K562 (cell line): ENCODE data around the gene PDCD6IP. TPM values are rescaled to one million over a fixed set of nuclear protein-coding genes. Genes with fewer than 3 reads are reported as not detected.

Source experiments
- BACH1 ChIP-seq: fragments of 200-800 bp; sonication (Bioruptor generic); IDR thresholded peaks from 2 replicates; pipeline ENCODE4 v1.6.1; 2016; ENCODE audit warnings: missing genetic modification characterization, missing compliant biosample characterization
- DIDO1 ChIP-seq: fragments of 450-650 bp; IDR thresholded peaks from 2 replicates; pipeline ENCODE4 v1.6.1; 2016; ENCODE audit warnings: low read depth, missing biosample characterization, missing genetic modification characterization
- GATAD2A ChIP-seq: fragments of 450-650 bp; IDR thresholded peaks from 2 replicates; pipeline ENCODE4 v1.6.1; 2017
- GTF2E2 ChIP-seq: fragments of 200-800 bp; sonication (Bioruptor generic); IDR thresholded peaks from 2 replicates; pipeline ENCODE4 v1.6.1; 2016; ENCODE audit warnings: missing genetic modification characterization, missing compliant biosample characterization
- HMG20A ChIP-seq: fragments of 450-650 bp; formaldehyde crosslinking; conservative IDR thresholded peaks from 2 replicates; pipeline ENCODE4 v1.4.0; 2020; ENCODE audit warnings: mild to moderate bottlenecking, mixed read lengths
- MLLT1 ChIP-seq, 2 experiments: fragments of 450-650 bp; IDR thresholded peaks; 2 replicates each; pipeline ENCODE4 v1.6.1; 2016
- NUFIP1 ChIP-seq: fragments of 450-650 bp; IDR thresholded peaks from 2 replicates; pipeline ENCODE4 v1.6.1; 2018; ENCODE audit not compliant: partially characterized antibody
- POLR2B ChIP-seq: fragments of 450-650 bp; IDR thresholded peaks from 2 replicates; pipeline ENCODE4 v1.6.1; 2018; ENCODE audit warnings: low read depth; ENCODE audit not compliant: partially characterized antibody
- TGIF2 ChIP-seq: sonication (generic); formaldehyde crosslinking; IDR thresholded peaks from 2 replicates; pipeline ENCODE4 v1.8.1; 2022; ENCODE audit warnings: mild to moderate bottlenecking, missing genetic modification reagents, moderate library complexity
- THRA ChIP-seq: fragments of 450-650 bp; IDR thresholded peaks from 2 replicates; pipeline ENCODE4 v1.6.1; 2017; ENCODE audit warnings: mild to moderate bottlenecking, moderate library complexity
- ZNF133 ChIP-seq: fragments of 250-450 bp; sonication (Bioruptor Pico); IDR thresholded peaks from 2 replicates; pipeline ENCODE4 v1.4.0; 2020; ENCODE audit warnings: mild to moderate bottlenecking
- polyA plus RNA-seq, 8 experiments: library from polyadenylated mRNA; depleted of rRNA in 4 of 8; stranded (reverse) in 5 of 8; unstranded in 3 of 8; fragments of >200 nt; fragmentation: Nextera tagmentation in 2 of 8; fragmentation: Illumina TruSeq in 1 of 8; extraction: Ambion mirVana in 2 of 8; extraction: Trizol in 1 of 8; gene quantifications; 2 replicates each; pipeline versions ENCODE4 v1.2.1 to v1.2.3, GENCODE V29; 2011 to 2014; ENCODE audit warnings: inconsistent platforms in 1 of 8, missing spikeins in 1 of 8
- total RNA-seq, 7 experiments: library from RNA; depleted of rRNA in 6 of 7; stranded (reverse); fragments of >200 nt in 6 of 7; fragmentation: Illumina TruSeq in 2 of 7; extraction: Trizol in 2 of 7; gene quantifications; 2 replicates each; pipeline versions ENCODE4 v1.2.1 to v1.2.3, GENCODE V29; 2011 to 2021; ENCODE audit warnings: low replicate concordance in 1 of 7
- TF ChIP-seq, protein P1 (sequence below): fragments of 450-650 bp; IDR thresholded peaks from 2 replicates; pipeline ENCODE4 v1.6.1; 2016; ENCODE audit warnings: mild to moderate bottlenecking, moderate library complexity
- TF ChIP-seq, protein P2 (sequence below): sonication (generic); formaldehyde crosslinking; IDR thresholded peaks from 2 replicates; pipeline ENCODE4 v1.8.0; 2022; ENCODE audit warnings: mild to moderate bottlenecking, missing genetic modification reagents

The PDCD6IP gene
- total and polyA plus RNA-seq, 9 of the 15 experiments (the other 6 are each of a cell fraction or from before 2014, with no cell fraction given) = 40.2 to 302 (median 122) TPM

GRCh38 chr3:33798418-33799201, at the start of gene PDCD6IP (continued):
- TF ChIP-seq, protein P1, sequence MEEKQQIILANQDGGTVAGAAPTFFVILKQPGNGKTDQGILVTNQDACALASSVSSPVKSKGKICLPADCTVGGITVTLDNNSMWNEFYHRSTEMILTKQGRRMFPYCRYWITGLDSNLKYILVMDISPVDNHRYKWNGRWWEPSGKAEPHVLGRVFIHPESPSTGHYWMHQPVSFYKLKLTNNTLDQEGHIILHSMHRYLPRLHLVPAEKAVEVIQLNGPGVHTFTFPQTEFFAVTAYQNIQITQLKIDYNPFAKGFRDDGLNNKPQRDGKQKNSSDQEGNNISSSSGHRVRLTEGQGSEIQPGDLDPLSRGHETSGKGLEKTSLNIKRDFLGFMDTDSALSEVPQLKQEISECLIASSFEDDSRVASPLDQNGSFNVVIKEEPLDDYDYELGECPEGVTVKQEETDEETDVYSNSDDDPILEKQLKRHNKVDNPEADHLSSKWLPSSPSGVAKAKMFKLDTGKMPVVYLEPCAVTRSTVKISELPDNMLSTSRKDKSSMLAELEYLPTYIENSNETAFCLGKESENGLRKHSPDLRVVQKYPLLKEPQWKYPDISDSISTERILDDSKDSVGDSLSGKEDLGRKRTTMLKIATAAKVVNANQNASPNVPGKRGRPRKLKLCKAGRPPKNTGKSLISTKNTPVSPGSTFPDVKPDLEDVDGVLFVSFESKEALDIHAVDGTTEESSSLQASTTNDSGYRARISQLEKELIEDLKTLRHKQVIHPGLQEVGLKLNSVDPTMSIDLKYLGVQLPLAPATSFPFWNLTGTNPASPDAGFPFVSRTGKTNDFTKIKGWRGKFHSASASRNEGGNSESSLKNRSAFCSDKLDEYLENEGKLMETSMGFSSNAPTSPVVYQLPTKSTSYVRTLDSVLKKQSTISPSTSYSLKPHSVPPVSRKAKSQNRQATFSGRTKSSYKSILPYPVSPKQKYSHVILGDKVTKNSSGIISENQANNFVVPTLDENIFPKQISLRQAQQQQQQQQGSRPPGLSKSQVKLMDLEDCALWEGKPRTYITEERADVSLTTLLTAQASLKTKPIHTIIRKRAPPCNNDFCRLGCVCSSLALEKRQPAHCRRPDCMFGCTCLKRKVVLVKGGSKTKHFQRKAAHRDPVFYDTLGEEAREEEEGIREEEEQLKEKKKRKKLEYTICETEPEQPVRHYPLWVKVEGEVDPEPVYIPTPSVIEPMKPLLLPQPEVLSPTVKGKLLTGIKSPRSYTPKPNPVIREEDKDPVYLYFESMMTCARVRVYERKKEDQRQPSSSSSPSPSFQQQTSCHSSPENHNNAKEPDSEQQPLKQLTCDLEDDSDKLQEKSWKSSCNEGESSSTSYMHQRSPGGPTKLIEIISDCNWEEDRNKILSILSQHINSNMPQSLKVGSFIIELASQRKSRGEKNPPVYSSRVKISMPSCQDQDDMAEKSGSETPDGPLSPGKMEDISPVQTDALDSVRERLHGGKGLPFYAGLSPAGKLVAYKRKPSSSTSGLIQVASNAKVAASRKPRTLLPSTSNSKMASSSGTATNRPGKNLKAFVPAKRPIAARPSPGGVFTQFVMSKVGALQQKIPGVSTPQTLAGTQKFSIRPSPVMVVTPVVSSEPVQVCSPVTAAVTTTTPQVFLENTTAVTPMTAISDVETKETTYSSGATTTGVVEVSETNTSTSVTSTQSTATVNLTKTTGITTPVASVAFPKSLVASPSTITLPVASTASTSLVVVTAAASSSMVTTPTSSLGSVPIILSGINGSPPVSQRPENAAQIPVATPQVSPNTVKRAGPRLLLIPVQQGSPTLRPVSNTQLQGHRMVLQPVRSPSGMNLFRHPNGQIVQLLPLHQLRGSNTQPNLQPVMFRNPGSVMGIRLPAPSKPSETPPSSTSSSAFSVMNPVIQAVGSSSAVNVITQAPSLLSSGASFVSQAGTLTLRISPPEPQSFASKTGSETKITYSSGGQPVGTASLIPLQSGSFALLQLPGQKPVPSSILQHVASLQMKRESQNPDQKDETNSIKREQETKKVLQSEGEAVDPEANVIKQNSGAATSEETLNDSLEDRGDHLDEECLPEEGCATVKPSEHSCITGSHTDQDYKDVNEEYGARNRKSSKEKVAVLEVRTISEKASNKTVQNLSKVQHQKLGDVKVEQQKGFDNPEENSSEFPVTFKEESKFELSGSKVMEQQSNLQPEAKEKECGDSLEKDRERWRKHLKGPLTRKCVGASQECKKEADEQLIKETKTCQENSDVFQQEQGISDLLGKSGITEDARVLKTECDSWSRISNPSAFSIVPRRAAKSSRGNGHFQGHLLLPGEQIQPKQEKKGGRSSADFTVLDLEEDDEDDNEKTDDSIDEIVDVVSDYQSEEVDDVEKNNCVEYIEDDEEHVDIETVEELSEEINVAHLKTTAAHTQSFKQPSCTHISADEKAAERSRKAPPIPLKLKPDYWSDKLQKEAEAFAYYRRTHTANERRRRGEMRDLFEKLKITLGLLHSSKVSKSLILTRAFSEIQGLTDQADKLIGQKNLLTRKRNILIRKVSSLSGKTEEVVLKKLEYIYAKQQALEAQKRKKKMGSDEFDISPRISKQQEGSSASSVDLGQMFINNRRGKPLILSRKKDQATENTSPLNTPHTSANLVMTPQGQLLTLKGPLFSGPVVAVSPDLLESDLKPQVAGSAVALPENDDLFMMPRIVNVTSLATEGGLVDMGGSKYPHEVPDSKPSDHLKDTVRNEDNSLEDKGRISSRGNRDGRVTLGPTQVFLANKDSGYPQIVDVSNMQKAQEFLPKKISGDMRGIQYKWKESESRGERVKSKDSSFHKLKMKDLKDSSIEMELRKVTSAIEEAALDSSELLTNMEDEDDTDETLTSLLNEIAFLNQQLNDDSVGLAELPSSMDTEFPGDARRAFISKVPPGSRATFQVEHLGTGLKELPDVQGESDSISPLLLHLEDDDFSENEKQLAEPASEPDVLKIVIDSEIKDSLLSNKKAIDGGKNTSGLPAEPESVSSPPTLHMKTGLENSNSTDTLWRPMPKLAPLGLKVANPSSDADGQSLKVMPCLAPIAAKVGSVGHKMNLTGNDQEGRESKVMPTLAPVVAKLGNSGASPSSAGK = peak; percentile 87
- peak; percentile 98 for TF ChIP-seq POLR2B
- TF ChIP-seq, protein P2, sequence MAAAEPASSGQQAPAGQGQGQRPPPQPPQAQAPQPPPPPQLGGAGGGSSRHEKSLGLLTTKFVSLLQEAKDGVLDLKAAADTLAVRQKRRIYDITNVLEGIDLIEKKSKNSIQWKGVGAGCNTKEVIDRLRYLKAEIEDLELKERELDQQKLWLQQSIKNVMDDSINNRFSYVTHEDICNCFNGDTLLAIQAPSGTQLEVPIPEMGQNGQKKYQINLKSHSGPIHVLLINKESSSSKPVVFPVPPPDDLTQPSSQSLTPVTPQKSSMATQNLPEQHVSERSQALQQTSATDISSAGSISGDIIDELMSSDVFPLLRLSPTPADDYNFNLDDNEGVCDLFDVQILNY (CRISPR knock-in tag) = peak; percentile 94
- TF ChIP-seq GATAD2A = 0 out of 2 replicates have a peak, but pooled peaks have one; percentile 38
- no peak for TF ChIP-seq THRA
- TF ChIP-seq MLLT1 (IDR thresholded peaks at IDR 0.05) = no peak; a peak in 2 of 4 replicates
- no peak for TF ChIP-seq NUFIP1
- no peak for TF ChIP-seq TGIF2 (CRISPR knock-in tag)
- TF ChIP-seq DIDO1 (tag) = peak; percentile 82
- 0 out of 2 replicates have a peak, but pooled peaks have one; percentile 7 for TF ChIP-seq GTF2E2 (tag)
- no peak for TF ChIP-seq BACH1 (tag)
- TF ChIP-seq ZNF133 = no peak
- TF ChIP-seq HMG20A (CRISPR knock-in tag) = no peak
